ENCODE results near the gene MAJIN.

MAJIN gene

DNA sequence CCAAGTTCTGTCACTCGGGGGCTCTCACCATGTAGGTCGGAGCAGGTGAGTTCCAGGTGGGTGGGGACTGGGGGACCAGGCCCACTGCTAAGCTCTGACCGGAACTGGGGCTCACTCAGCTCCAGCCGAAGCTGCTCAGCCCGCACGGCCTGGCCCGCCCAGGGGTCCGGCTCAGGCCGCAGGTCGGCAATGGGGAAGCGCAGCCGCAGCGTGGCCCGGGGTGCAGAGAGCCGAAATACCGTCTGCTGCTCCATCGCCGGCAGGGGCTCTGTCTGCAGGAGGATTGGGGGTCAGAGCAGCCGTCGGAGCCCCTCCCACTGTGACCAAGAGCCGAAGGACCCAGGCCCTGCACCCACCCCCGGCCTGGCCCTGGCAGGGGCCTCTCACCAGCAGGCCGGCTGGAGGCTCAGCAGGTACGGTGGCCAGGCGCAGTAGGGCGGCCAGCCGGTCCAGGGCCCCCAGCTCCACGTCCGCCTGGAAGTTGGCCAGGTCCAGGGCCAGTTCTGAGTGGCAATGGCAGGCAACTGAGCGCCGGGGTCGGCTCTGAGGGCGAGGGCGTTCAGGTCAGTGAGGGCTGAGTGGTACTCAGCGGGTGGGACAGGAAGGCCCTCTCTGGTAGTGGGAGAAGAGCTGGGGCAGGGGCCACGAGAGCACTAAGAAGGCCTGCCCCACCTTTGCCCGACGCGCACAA lies 62.1 kb downstream of the MAJIN start:
- no peak for DNase-seq

DNA sequence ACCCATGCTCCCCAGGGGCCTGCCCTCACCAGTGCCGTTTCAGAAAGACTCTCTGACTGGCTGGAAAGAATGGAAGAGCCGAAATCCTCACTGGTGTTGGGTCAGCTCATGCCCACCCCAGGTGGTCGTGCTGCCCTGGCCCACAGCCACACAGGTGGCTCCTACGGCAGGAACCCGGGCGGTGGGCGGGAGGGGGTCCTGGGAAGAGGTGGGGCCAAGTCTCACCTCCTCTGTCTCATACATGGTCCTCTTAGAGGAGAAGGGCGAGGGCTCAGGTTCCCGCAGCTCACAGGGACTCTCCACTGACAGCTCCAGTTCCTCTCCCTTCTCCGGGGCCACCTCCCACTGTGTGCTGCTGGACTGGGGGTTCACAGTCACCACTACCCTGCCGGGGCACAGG lies 63.1 kb downstream of the MAJIN start:
- DNase-seq, result no peak

DNA sequence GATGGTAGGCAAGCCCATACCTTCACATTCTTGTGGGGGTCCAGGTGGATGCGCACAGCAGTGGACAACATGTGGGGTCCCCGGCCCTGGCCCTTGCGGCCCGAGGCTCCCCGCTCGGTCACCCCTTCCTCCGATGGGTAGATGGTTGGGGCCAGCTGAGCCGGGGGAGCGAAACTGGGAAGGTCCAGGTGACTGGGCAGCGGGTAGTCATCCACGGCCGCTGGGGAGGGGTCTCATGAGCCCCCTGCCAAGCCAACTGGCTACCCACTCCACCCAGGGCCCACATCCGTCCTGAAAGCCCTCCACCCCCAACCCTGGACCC lies 65.6 kb downstream of the MAJIN start:
- DNase-seq, result no peak

DNA sequence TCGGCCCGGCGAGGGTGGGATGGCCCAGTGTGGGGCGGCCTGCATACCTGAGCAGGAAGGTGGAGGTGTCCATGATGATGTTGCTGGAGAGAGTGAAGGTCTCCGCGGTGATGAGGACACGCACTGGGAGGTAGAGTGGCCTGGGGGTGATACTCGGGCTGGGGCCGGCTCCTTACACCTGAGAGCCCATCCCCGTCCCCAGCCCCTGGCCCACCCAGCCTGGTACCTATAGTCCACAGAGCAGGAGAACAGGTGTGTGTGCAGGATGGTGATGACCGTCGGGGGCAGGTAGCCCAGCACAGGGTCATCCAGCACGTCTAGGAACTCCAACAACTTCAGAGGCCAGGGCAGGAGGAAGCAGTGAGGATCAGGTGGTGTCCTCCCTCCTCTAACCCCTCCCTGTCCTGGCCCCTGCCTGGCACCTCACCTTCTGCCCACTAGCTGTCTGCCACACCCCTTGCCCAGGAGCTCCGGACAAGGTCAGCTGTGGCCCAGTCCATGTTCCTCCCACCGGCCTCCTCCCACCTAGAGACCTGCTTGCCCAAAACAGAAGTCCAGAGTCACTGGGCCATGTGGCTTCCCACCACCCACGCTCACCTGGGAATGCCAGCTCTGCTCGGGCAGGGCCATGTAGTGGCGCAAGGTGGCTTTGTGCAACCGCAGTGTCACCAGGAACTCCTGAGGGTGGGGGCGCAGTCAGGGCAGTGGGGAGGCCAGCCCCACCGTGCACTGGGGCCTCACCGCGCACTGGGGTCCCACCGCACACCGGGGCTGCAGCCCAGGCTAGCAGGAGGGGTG lies 66.2 kb downstream of the MAJIN start:
- no peak for DNase-seq

DNA sequence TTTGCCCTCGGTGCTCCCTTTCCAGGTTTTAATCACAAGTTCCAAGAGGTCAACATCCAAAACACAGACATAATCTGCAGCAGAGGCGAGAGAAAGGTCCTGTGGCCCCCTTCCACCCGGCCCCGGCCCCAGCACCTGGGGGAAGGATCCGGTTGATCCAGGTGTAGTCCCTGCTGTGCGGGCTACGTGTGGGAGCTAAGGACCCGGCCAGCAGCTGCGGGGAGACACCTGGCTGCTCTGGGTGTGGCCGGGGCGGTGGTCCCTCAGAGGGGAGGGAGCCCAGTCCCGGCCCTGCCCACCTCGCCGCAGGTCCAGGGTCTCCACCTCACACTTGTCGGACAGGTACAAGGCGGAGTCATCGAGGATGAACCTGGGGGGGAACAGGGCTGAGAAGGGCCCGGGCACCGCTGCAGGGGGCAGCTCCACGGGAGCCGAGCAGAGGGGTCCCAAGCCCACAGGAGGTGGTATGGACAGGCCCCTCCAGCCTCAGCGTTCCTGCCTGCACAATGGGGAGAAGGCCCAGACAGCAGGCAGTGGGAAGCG lies 68.5 kb downstream of the MAJIN start:
- DNase-seq, result no peak

DNA sequence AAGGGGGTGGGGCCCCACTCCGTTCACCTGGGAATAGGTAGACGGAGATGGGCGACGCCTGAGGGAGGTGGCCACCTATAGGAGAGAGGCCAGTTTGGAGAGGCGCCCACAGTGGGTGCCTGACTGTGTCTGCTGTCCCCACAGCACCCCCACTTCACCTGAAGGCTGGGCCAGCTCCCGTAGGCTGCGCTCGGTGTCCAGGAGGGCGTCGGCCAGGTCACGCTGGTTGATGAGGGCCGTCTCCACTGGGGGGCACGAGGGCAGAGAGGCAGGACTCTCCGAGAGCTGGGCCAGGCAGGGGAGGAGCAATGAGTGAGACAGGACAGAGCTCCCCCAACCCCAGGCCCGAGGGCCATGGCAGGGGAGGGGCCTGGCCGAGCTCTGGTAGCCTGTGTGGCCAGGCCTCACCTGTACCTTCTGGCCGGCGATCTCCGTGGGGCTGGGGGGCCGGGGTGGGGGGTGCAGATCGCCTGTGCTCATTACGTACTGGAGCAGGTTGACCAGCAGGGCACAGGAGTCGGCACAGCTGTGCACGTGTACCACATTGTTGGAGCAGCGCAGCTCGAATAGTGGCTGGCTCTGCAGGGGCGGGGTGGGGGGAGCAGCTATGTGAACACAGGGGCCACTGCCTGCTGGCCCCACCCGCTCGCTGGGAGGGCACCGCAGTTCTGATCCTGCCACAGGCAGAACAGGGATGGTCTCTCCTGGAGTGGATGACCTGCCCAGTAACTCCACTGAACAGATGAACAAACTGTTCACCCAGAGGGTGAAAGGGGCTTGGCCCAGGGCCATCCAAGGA lies 69.6 kb downstream of the MAJIN start:
- no peak for DNase-seq

DNA sequence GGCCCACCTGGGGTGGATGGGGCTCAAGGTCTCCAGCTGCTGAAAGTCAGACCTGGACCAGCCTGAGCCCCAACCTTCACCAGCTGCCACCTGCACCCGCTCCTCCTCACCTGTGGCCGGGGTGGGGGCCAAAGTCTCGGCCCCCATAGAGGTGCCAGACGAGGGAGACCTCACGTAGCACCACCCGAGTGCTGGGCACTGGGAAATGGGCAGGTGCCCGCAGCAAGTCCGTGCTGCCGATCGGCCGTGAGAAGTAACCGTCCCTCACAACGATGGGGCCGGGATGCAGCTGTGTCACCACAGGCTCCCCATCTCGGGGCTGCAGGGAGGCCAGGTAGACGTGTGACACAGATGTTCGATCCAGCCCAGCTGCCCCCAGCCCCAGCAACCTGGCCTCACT lies 71.1 kb downstream of the MAJIN start:
- no peak for DNase-seq

DNA sequence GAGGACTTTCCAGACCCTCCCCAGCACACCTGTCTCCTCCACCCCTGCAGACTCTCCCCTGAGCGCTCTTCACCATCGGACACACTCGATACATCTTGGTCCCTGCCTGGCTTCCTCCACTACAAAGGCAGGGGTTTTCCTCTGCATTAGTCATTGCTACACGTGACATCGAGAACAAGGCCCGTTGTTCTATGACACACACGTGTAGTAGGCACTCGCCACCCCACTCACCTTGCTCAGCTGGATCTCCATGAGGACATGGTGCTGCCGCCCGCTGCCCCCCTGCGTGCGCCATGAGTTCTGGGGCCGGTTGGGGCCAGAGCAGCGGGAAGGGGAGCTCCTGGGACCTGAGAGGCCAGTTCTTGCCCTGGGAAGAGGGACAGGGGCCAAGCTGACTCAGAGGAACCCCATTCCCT lies 71.6 kb downstream of the MAJIN start:
- no peak for DNase-seq

DNA sequence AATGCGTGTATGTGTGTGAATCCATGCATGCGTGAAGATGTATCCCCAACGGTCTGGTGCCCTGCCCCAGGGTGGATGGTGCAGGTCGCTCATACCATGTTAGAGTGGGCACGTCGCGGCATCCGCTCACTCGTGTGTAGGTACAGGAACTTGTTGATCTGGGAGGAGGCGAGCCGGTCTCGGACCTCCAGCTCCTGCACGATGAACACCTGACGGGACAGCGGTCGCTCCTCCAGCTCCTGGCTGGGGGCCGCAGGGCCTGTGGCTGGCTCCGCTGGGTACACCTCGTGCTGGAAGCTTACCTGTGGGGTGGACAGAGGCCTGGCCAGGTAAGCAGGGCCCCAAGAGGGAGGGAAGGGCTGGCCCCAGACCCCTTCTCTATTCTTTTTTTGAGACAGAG lies 73.4 kb downstream of the MAJIN start:
- no peak for DNase-seq

DNA sequence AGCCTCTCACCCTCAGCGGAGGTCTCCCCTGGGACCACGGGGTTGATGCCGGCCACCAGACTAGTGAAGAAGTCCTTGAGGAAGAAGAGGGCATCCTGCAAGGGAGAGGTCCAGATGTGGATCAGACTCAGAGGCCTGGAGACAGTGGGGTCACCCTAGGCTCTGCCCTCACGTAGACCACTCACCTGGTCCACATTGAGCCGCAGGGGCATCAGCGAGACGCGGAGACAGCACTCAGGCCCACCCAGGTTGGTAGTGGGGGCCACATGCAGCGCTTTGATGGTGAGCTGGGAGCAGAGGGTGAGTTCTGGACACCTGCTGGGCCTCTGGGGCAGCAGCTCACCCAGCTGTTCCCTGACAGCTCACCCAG lies 73.8 kb downstream of the MAJIN start:
- DNase-seq, result no peak

DNA sequence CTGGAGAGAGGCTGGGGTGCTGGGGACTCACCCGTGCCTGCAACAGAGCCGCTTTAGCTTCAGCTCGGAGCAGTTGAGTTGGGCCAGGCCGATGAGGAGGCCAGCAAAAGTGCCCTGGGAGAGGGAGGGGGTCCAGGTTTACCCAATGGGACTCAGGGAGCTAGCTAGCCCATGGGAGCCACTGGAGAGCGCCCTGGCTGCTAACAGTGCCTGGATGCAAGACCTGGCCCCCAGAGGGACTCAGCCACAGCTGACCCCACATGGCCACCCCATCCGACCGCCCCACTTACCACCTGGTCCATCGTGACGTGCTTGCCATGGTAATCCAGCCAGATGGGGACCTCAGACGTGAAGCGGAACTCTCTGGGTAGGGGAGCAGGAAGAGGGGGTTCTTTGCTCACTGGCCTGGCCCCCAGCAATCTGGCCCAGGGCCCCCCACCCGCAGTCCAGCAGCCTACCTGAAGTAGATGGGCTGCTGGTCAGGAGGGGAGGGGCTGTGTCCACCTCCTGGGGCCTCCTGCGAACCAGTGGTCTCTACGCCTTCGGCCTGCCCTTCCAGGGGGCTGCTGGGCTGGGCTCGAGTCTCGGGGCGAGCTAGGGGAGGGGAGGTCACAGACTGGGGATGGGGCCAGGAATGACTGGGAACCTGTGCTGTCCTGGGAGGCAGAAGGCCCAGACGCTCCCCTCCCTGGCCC lies 74.4 kb downstream of the MAJIN start:
- no peak for DNase-seq

DNA sequence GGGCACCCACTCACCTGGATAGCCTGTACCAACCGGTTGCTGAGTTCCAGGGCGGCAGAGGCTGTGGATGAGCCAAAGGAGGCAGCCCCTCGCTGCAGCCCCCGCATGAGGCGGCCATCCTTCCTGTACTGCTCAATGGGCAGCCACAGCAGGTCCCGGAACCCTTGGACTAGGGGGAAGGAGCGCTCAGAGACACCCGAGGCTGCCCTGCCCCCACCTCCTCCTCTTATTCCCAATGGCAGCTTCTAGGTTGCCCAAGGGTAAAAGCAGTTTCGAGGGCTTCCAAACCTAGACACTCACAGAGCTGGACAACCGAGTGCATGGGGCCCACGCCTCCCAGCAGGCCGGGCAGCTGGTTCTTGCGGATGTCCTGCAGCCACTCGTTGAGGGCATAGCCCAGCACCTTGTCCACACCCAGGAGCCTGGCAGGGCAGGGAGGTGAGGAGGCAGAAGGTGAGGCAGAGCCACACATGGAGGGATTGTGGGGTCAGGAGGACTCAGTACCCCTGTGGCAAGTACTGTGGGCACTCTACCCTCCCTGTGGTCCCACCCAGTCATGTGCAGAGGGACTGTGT lies 75.4 kb downstream of the MAJIN start:
- no peak for DNase-seq

DNA sequence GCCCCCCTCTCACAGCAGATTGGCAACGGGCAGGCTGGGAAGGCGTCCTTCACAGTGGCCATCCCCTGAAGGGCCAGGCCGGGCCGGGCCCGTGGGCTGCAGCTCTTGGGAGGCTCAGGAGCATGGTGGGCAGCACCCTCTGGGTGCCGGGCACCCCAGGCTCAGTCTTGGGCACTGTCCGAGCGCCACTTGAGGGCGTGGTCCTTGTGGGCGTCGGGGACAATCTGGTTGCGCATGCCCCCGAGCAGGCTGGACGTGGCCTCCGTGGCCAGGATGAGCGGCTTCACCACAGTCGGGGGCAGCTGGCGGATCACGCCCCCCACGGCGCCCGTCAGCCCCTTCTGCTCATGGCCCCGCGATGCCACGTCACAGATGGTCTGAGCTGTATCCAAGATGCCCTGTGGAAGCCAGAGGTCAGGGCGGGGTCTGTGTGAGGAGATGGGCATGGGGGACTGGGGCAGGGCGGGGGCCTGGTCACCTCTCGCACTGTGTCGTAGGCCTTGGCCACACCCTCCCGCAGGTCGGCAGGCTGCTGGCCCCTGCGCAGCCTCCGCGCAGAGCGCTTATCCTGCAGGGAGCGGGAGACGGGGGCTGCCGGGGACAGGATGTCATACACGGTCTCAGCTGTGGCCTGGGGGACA lies 77.0 kb downstream of the MAJIN start:
- DNase-seq, result no peak

DNA sequence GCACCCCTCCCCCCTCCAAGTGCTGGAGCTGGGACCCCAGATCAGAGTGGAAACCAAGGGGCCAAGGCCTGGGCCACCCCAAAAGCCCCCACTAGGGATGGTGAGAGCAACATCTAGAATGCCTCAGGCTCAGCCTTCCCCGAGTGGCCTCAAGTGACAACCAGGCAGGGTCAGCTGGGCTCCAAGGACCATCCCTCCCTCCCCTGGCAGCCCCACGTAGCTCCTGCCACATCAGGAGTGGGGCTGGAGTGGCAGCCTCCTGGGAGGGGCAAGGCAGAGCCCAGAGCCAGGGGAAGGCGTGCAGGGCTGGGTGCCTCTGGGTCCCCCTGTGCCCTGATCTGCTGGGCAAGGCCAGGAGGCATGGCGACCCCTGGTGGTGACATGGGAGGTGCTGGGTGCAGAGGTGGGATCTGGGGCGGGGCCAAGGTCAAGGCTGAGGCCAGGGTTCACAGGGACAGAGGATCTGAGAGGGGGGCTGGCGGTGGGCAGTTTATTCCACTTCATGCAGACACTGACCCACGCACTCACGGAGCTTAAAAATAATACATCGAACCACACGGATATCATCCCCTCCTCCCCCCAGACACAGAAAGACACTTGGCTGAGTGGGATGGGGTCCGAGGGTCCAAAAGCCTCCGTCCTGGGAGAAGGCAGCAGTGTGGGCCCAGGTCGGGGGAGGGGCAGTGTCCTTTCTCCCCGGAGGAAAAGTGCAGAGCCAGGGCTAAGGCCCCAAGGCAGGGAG lies 77.7 kb downstream of the MAJIN start:
- peak; percentile 38 to 64 for DNase-seq

DNA sequence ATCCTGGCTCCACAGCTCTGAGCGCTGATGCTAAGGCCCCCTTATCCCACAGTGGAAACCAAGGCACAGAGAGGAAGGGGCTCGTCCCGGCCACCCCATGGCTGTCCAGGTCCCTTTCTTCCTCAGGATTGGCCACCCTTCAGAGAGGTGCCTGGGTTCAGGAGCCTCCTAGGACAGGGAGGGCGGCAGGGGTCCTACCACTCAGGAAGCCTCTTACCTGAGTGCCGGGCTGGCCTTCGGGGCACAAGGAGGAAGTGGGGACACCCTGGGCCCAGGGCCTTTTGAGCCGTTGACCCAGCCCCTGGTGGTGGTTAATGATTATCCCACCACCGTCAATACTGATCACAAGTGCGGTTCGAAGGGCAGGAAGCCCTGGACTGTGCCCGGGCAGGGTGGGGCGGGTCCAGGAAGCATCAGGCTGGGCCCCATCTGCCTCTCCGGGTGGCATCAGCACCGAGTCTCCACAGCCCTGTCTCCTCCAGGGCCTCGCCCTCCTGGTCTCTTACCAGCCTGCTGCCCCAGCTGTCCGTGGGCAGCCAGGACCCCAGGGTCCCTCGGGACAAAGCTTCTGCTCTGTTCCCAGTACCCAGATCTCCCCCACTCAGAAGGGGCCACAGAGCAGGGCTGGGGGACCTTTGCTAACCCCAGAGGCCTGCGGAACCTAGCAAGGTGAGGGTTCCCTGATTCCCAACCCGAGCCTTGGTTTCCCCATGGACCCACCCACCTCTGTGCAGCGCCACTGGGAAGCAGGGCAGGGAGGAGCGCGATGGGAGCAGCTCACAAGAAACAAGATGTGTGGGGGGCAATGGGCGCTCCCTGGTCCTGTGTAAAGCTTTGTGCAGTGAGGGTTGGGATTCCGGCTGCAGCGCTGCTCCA lies 78.5 kb downstream of the MAJIN start:
- DNase-seq, result no peak

DNA sequence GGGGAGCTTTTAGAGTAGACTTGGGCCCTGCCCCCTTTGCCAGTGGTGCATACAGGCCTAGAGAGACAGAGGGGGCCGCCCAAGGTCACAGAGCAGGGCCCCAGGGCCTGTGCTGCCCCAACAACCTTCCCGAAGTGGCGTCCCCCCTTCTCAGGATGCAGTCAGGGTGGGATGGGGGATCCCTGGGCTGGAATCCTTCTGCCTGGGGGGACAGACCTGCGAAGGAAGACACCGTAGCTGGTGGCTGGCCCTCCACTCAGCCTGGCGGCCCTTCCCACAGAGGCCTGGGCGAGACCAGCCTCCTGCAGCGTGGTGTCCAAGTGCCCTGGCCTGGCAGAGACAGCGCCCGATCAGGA lies 79.1 kb downstream of the MAJIN start:
- DNase-seq, result no peak

DNA sequence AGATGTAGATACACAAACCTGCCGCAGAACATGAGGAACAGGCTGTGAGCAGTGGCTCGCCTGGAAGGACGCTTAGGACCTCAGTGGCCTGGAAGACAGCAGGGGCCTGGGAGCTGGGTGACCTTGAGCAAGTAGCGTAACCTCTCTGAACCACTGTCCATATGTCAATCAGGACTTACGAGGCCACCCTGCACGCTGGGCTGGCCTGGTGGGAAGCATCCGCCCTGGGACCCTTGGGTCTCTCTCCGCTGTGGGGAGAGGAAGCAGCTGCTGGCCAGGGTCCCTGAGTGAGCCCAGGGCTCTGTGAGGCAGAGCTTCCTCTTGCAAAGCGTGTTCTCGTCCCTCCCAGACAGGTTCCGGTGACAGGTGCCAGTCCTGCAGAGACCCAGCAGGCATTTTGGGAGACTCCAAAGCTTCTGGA lies 79.5 kb downstream of the MAJIN start:
- DNase-seq, result no peak

DNA sequence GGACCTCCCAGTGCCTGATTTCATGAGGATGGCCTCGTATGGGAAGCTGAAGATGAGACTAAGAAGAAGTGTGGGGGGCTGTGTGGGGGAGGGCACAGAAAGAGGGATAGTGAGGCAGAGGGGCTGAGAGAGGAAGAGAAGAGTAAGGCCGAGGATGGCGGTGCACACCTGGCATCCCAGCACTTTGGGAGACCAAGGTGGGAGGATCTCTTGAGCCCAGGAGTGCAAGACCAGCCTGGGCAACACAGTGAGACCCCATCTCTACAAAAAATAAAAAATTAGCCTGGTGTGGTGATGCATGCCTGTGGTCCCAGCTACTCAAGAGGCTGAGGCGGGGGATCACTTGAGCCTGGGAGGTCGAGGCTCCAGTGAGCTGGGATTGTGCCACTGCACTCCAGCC lies 80.0 kb downstream of the MAJIN start:
- peak; percentile 50 to 74 for DNase-seq

DNA sequence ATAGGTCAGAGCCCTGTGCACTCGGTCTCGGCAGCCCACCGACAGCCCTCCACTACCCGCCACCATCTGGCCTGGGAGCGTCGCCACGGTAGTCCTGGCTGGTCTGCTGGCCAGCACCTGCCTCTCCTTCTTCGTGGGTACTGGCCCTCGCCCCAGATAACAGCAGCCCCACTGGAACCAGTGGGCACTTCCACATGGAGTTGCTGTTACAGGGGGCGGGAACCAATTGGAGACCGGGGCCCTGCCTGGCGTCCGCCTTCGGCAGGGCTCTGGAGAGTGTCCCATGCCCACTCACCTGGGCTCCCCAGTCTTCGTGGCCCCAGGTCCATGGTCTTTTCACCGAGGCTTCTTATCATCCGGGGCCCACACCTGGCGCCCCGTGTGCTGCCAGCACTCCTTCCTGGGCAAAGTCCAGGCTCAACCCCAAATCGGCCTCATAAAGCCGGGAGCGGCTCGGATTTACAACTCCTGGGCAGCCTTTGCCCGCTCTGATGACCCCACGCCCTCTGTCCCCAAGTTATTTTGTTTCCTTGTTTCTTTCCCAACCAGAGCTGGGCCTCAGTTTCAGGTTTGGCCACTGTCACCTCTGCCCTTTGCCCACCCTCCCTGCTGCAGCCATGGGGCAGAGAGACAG lies 80.6 kb downstream of the MAJIN start:
- peak in 1 of 2 experiments; percentile 22 for DNase-seq

DNA sequence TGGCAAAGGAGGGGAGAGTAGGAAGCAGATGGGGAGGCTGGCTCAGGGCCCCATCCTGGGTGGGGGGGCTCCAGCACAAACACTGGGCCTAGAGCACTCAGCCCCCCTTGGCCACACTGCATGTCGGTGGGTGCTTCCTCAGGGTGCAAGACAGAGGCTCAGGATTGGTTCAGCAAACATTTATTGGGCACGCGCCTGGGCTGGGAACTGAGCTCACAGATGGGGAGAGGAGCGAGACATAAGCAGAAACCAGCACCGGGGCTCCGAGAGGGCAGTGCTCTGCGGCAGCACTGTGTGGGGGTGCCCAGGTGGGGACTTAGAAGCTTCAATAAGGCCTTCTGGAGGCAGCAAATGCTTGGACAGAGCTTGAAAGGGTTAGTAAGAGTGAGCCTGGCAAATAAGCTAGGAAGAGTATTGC lies 81.4 kb downstream of the MAJIN start:
- peak; percentile 47 to 75 for DNase-seq
